ENCODE data around the gene NEAT1.

DNA sequence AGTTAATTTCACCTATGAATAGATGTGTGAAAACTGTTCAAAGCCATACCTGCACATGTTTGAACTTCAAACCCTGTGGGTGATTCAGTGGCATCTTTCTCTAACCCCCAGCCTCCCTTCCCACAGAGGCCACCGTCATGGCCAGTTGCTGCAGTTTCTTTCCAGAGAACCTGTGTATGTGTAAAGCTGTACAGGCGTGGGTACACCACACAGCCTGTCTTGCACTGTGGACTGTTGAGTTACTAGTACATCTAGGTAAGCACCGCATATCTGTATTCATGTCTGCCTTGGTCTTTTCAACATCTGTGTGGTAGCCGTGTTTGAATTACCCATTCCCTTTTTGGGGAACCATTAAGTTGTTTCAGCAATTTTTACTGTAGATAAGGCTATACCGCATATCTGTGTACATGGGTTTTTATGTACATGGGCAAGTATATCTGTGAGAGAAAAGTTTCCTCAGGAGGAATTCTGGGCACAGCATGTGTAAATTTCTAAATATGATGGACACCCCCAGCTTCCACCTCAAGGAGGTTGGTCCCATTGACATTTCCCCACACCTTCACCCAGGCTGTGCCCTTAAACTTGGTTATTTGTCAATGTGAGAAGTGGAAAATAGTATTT is 13.9 kb downstream of the NEAT1 start:
- TF ChIP-seq CTCF (conservative IDR thresholded peaks at IDR 0.05) (no peak), EZH2 (IDR thresholded peaks at IDR 0.05; ENCODE audit: low read depth) (no peak)
